Keratinocyte (primary cell): ENCODE measurements around the gene PTPRT. TPM values are rescaled to one million over a fixed set of nuclear protein-coding genes. Genes with fewer than 3 reads are reported as not detected.

Experiments used
- DNase-seq: peaks from one replicate; pipeline ENCODE4 v3.0.0-alpha.2; 2011; ENCODE audit warnings: low read depth, missing footprints, low spot score
- FAIRE-seq: peaks from 2 replicates; lab custom pipeline; 2011; peaks lifted over from hg19 to GRCh38; lab: Jason Lieb, UNC
- H2AFZ ChIP-seq: 2 replicates; pipeline ENCODE4 v1.6.0; 2012; ENCODE audit warnings: low read length, control low read depth, inconsistent platforms; ENCODE audit not compliant: control insufficient read depth
- H3K27ac ChIP-seq: 2 replicates; pipeline ENCODE4 v1.5.1; 2011; ENCODE audit warnings: low read length; ENCODE audit not compliant: control insufficient read depth, insufficient read depth
- H3K27me3 ChIP-seq: 3 replicates; pipeline ENCODE4 v1.6.0; 2011; ENCODE audit warnings: low read length; ENCODE audit not compliant: control insufficient read depth, insufficient read depth; ENCODE audit errors: extremely low read depth
- H3K36me3 ChIP-seq, 2 experiments: 2 replicates in 1 of 2; 3 replicates in 1 of 2; pipeline ENCODE4 v1.5.1; 2011; ENCODE audit warnings: low read length in 2 of 2, mild to moderate bottlenecking in 1 of 2; ENCODE audit not compliant: control insufficient read depth in 2 of 2, insufficient read depth in 2 of 2; ENCODE audit errors: extremely low read depth in 1 of 2
- H3K4me1 ChIP-seq: 3 replicates; pipeline ENCODE4 v1.5.1; 2011; ENCODE audit warnings: low read length; ENCODE audit not compliant: control insufficient read depth, insufficient read depth; ENCODE audit errors: extremely low read depth
- H3K4me2 ChIP-seq: 3 replicates; pipeline ENCODE4 v1.6.0; 2011; ENCODE audit warnings: low read depth, low read length; ENCODE audit not compliant: control insufficient read depth, insufficient read depth; ENCODE audit errors: extremely low read depth
- H3K4me3 ChIP-seq, 3 experiments: fragments of 200-600 bp in 1 of 3; sonication (generic) in 1 of 3; 2 replicates in 2 of 3; 3 replicates in 1 of 3; pipeline ENCODE4 v1.5.1; 2011 to 2016; ENCODE audit warnings: low read length in 3 of 3, mild to moderate bottlenecking in 3 of 3, control low read depth in 2 of 3, inconsistent platforms in 1 of 3, low read depth in 1 of 3, mixed read lengths in 1 of 3, mixed run types in 1 of 3, moderate library complexity in 1 of 3; ENCODE audit not compliant: control insufficient read depth in 2 of 3, insufficient read depth in 2 of 3; ENCODE audit errors: extremely low read depth in 1 of 3
- H3K79me2 ChIP-seq: 2 replicates; pipeline ENCODE4 v1.6.0; 2012; ENCODE audit warnings: low read length; ENCODE audit not compliant: control insufficient read depth, insufficient read depth
- H3K9ac ChIP-seq: 3 replicates; pipeline ENCODE4 v1.6.0; 2011; ENCODE audit warnings: low read length; ENCODE audit not compliant: control insufficient read depth, insufficient read depth; ENCODE audit errors: extremely low read depth
- H3K9me1 ChIP-seq: 3 replicates; pipeline ENCODE4 v1.6.0; 2011; ENCODE audit warnings: low read length; ENCODE audit not compliant: control insufficient read depth, insufficient read depth; ENCODE audit errors: extremely low read depth
- H3K9me3 ChIP-seq: 2 replicates; pipeline ENCODE4 v1.5.1; 2012; ENCODE audit warnings: low read depth, low read length; ENCODE audit not compliant: control insufficient read depth
- H4K20me1 ChIP-seq: 3 replicates; pipeline ENCODE4 v1.6.0; 2011; ENCODE audit warnings: low read length; ENCODE audit not compliant: control insufficient read depth, insufficient read depth; ENCODE audit errors: extremely low read depth
- CTCF ChIP-seq, 3 experiments: IDR thresholded peaks in 1 of 3; conservative IDR thresholded peaks in 1 of 3; optimal IDR thresholded peaks in 1 of 3; 2 replicates in 2 of 3; 3 replicates in 1 of 3; pipeline versions ENCODE3 to v1.5.1; 2011; ENCODE audit warnings: low read length in 3 of 3, mild to moderate bottlenecking in 3 of 3, moderate library complexity in 2 of 3, control low read depth in 1 of 3, inconsistent platforms in 1 of 3; ENCODE audit not compliant: insufficient read depth in 2 of 3; ENCODE audit errors: extremely low read depth in 1 of 3
- EZH2 ChIP-seq: IDR thresholded peaks from one replicate; pipeline ENCODE4 v1.6.1; 2012; ENCODE audit warnings: inconsistent platforms, mild to moderate bottlenecking, low read length, moderate library complexity
- dilution Hi-C: fragments of 300-500 bp; cut with MboI; formaldehyde crosslinking; loops from one replicate; pipeline ENCODE4 v1.7.0; 2020; ENCODE audit warnings: low sequenced_read_pairs; ENCODE audit not compliant: extremely low pct_ligation_motif_present
- polyA plus RNA-seq, 5 experiments: library from polyadenylated mRNA; depleted of rRNA in 3 of 5; stranded (reverse) in 3 of 5; stranded (forward) in 1 of 5; unstranded in 1 of 5; fragments of >200 nt; gene quantifications; 1 replicate in 1 of 5; 2 replicates in 3 of 5; 3 replicates in 1 of 5; pipeline versions ENCODE4 v1.2.1 to v1.2.3, GENCODE V29; 2011 to 2012; ENCODE audit warnings: missing spikeins in 2 of 5, low read depth in 1 of 5, low replicate concordance in 1 of 5

Gene PTPRT
- polyA plus RNA-seq, 1 donor (not counting 4 experiments of a cell fraction or from before 2014, with no cell fraction given): not detected

DNA sequence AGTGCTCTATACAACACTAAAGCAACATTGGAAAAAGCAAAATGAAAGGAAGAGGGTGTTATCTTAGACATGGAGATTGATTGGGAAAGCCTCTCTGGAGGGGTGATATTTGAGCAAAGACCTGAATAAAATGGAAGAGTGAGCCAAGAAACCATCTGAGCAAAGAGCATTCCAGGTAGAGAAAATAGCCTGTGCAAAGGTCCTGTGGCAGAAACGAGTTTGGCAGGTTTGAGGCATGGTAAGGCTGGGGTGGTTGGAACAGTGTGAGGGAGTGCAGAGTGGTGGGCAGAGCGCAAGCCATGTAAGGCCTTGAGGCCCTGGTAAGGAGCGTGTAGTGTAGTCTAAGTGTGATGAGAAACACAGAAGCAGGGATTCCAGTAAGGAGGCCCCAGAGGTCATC, 40.0 kb upstream of the PTPRT start:
- dilution Hi-C loops: no loop called here
- no peak overlapping the region for H2AFZ ChIP-seq
- TF ChIP-seq EZH2 (no peak), CTCF (optimal IDR thresholded peaks at IDR 0.05 in 1 of 3, IDR thresholded peaks at IDR 0.05 in 1 of 3, conservative IDR thresholded peaks at IDR 0.05 in 1 of 3; ENCODE audit: extremely low read depth in 1 of 3, insufficient read depth in 2 of 3, low read length in 3 of 3) (no peak)
- H3K9me3 ChIP-seq: peaks cover 2% of the 10 kb centered on the region
- DNase-seq (no peak), FAIRE-seq (no peak)
- no peak overlapping the region for H3K27ac ChIP-seq
- no peak overlapping the region for H3K4me3 ChIP-seq
- no peaks in the 10 kb centered on the region for H3K4me1 ChIP-seq
- no peaks in the 10 kb centered on the region for H3K36me3 ChIP-seq
- H3K79me2 ChIP-seq: no peaks in the 10 kb centered on the region
- no peak overlapping the region for H3K4me2 ChIP-seq
- H3K27me3 ChIP-seq: no peaks in the 10 kb centered on the region
- H4K20me1 ChIP-seq: no peaks in the 10 kb centered on the region
- H3K9me1 ChIP-seq: no peaks in the 10 kb centered on the region
- no peak overlapping the region for H3K9ac ChIP-seq

- FAIRE-seq (no peak), DNase-seq (no peak)
- dilution Hi-C loops: no loop called here
- Histone ChIP-seq H4K20me1 (no peaks in the 10 kb centered on the region), H3K36me3 (no peaks in the 10 kb centered on the region), H3K4me2 (no peak overlapping the region), H2AFZ (no peak overlapping the region), H3K9me1 (no peaks in the 10 kb centered on the region), H3K4me3 (no peak overlapping the region), H3K27ac (no peak overlapping the region), H3K27me3 (no peaks in the 10 kb centered on the region), H3K9ac (no peak overlapping the region), H3K79me2 (no peaks in the 10 kb centered on the region), H3K4me1 (no peaks in the 10 kb centered on the region), H3K9me3 (no peaks in the 10 kb centered on the region)
- TF ChIP-seq CTCF (optimal IDR thresholded peaks at IDR 0.05 in 1 of 3, IDR thresholded peaks at IDR 0.05 in 1 of 3, conservative IDR thresholded peaks at IDR 0.05 in 1 of 3; ENCODE audit: extremely low read depth in 1 of 3, insufficient read depth in 2 of 3, low read length in 3 of 3): no peak
- TF ChIP-seq EZH2: no peak
Measured at GRCh38 chr20:43220612-43221011, 30.9 kb upstream of the PTPRT start.
